Adrenal gland (tissue), 12 donors: ENCODE data around the gene PCSK6. TPM values are rescaled to one million over a fixed set of nuclear protein-coding genes. Genes with fewer than 3 reads are reported as not detected.

ENCODE experiments used
- DNase-seq, 7 donors: peaks; one replicate each; pipeline ENCODE4 v3.0.0-alpha.2; 2019 to 2020
- H3K27ac ChIP-seq, 5 donors: fragments of 200-600 bp; sonication (generic) in 4 of 5; 1 replicate in 3 of 5; 2 replicates in 2 of 5; pipeline versions ENCODE4 v1.5.1 to v1.8.0; 2016 to 2020; ENCODE audit warnings: mild to moderate bottlenecking in 1 of 5
- H3K27me3 ChIP-seq: fragments of 200-600 bp; 2 replicates; pipeline ENCODE4 v1.8.0; 2021
- H3K36me3 ChIP-seq, 2 donors: fragments of 200-600 bp; replicated peaks in 1 of 2; 1 replicate in 1 of 2; 2 replicates in 1 of 2; pipeline versions ENCODE4 v1.5.1 to v1.8.0; 2018 to 2022
- H3K4me1 ChIP-seq, 2 donors: fragments of 200-600 bp; replicated peaks in 1 of 2; 1 replicate in 1 of 2; 2 replicates in 1 of 2; pipeline versions ENCODE4 v1.5.1 to v1.8.0; 2018 to 2021
- H3K4me3 ChIP-seq, 4 donors: fragments of 200-600 bp; sonication (generic) in 3 of 4; one replicate each; pipeline ENCODE4 v1.5.1; 2016 to 2018
- H3K9me3 ChIP-seq, 3 donors: fragments of 200-600 bp; sonication (generic) in 1 of 3; replicated peaks in 1 of 3; 1 replicate in 2 of 3; 2 replicates in 1 of 3; pipeline versions ENCODE4 v1.5.1 to v1.8.0; 2016 to 2021
- CTCF ChIP-seq, 6 experiments: fragments of 450-650 bp in 4 of 6; fragments of 200-600 bp in 2 of 6; sonication (generic) in 1 of 6; IDR thresholded peaks; 1 replicate in 5 of 6; 2 replicates in 1 of 6; pipeline versions ENCODE4 v1.5.1 to v1.8.0; 2016 to 2021; ENCODE audit warnings: antibody characterized with exemption in 6 of 6, mild to moderate bottlenecking in 2 of 6, moderate library complexity in 1 of 6
- POLR2A ChIP-seq, 2 donors: fragments of 450-650 bp; IDR thresholded peaks; one replicate each; pipeline ENCODE4 v1.6.1; 2017; ENCODE audit warnings: antibody characterized with exemption in 2 of 2, mild to moderate bottlenecking in 2 of 2, moderate library complexity in 1 of 2
- WGBS, 4 donors: extraction: QIAGEN DNeasy Blood & Tissue Kit in 2 of 4; methylation state at CpG; one replicate each; pipeline versions ENCODE4 v1.1.5 to v1.1.7; 2013 to 2017; 5-methylcytosine and 5-hydroxymethylcytosine counted together
- intact Hi-C, 2 donors: fragments of 100-400 bp; cut with DNase I; formaldehyde crosslinking; loops; one replicate each; pipeline versions ENCODE4 v1.14.1 to v1.15.0; 2022 to 2023
- polyA plus RNA-seq, 3 donors: library from polyadenylated mRNA; stranded (reverse); fragments of 200-250 nt in 2 of 3; fragments of 350-450 nt in 1 of 3; fragmentation: Illumina TruSeq in 1 of 3; extraction: RNeasy Lipid Tissue Mini Kit (QIAGEN cat#74804) in 1 of 3; gene quantifications; one replicate each; pipeline ENCODE4 v1.2.3, GENCODE V29; 2013 to 2014
- total RNA-seq, 9 donors: library from RNA; depleted of rRNA in 4 of 9; stranded (reverse); fragments of >200 nt in 4 of 9; fragments of 120-200 nt in 1 of 9; fragmentation: NEBNext Ultra II Directional in 1 of 9; extraction: Animal tissue kit (Norgen Biotek cat#: 25700) in 1 of 9; gene quantifications; one replicate each; pipeline versions ENCODE4 v1.1.0 to v1.2.4, GENCODE V29; 2013 to 2023
- donor health status: healthy with polysubstance abuse.
- donor health status: Bipolar disorder and iron deficiency.
- donor health status: DM: yes; HTN: yes; CAD: no.
- donor health status: DM: no; HTN: no; CAD: no.
- donor health status: DM: no; HTN: no; CAD: no.
- donor health status: DM: yes; HTN: yes; CAD: no.

PCSK6 gene
- total and polyA plus RNA-seq, 12 donors, result 0.88 to 53.0 (median 5.6) TPM

GRCh38 chr15:101492766-101493692 is 3.5 kb upstream of the PCSK6 start:
- peak in 1 of 7 donors; percentile 23 for DNase-seq
- WGBS, 4 donors, result 89 to 93% (median 92%) methylated on average over 7 of the region's 7 CpGs
- no peaks in the 10 kb centered on the region for H3K4me1 ChIP-seq
- H3K36me3 ChIP-seq, result no peaks in the 10 kb centered on the region
- TF ChIP-seq POLR2A (IDR thresholded peaks at IDR 0.05) (no peak), CTCF (IDR thresholded peaks at IDR 0.05) (no peak)
- intact Hi-C loops, result loop anchor here in 1 of 2 donors (10.0 kb wide), 1 partner anchor 188 kb away; no protein-coding TSS in a partner anchor
- no peak overlapping the region for H3K4me3 ChIP-seq
- H3K27me3 ChIP-seq, result peaks cover 34% of the 10 kb centered on the region
- no peaks in the 10 kb centered on the region for H3K9me3 ChIP-seq
- H3K27ac ChIP-seq, result no peak overlapping the region

GRCh38 chr15:101491734-101492640 is 2.5 kb upstream of the PCSK6 start:
- intact Hi-C loops, result loop anchor here in 1 of 2 donors (10.0 kb wide), 1 partner anchor 187 kb away; no protein-coding TSS in a partner anchor
- TF ChIP-seq CTCF (IDR thresholded peaks at IDR 0.05) (no peak), POLR2A (IDR thresholded peaks at IDR 0.05) (no peak)
- H3K4me1 ChIP-seq, result no peaks in the 10 kb centered on the region
- H3K27me3 ChIP-seq, result peaks cover 29% of the 10 kb centered on the region
- peak in 1 of 7 donors; percentile 10 for DNase-seq
- H3K9me3 ChIP-seq, result no peaks in the 10 kb centered on the region
- WGBS, 4 donors, result 78 to 83% (median 80%) methylated on average over 14 to 18 of the region's 18 CpGs
- no peak overlapping the region for H3K4me3 ChIP-seq
- no peaks in the 10 kb centered on the region for H3K36me3 ChIP-seq
- H3K27ac ChIP-seq, result no peak overlapping the region

GRCh38 chr15:101490922-101491733 is 1.6 kb upstream of the PCSK6 start:
- WGBS, 4 donors, result 89 to 94% (median 91%) methylated on average over 12 to 16 of the region's 16 CpGs
- H3K9me3 ChIP-seq, result no peaks in the 10 kb centered on the region
- TF ChIP-seq POLR2A (IDR thresholded peaks at IDR 0.05) (no peak), CTCF (IDR thresholded peaks at IDR 0.05) (no peak)
- peak in 1 of 7 donors; percentile 42 for DNase-seq
- intact Hi-C loops, result loop anchor here in 1 of 2 donors (10.0 kb wide), 1 partner anchor 186 kb away; no protein-coding TSS in a partner anchor
- H3K27me3 ChIP-seq, result peaks cover 25% of the 10 kb centered on the region
- H3K27ac ChIP-seq, result no peak overlapping the region
- H3K36me3 ChIP-seq, result no peaks in the 10 kb centered on the region
- no peak overlapping the region for H3K4me3 ChIP-seq
- no peaks in the 10 kb centered on the region for H3K4me1 ChIP-seq
